ENCODE results near the gene PFDN1.
A peak's percentile ranks its signal among the peaks of the same experiment; 100 is the strongest.

The PFDN1 gene

DNA sequence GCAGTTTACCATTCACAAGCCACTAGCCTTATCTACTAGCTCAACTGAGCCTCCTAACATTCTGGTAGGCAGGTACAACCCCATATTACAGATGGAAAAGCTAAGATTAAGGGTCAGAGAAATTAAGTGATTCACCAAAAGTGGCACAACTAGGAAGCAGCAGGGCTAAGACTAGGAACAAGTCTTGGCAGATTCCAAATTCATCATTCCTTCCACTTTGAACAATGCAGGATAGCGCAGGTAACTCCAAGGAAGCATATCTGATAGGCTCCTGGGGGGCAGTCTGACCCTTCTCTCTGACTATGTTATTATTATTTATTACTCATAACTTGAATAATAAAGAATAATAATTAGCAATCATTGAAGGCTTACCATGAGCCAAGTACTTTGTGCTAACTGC lies 35.0 kb upstream of the PFDN1 start:
- H3K79me2 ChIP-seq (ENCODE audit: control insufficient read depth, insufficient read depth, low read length), result no peaks in the 10 kb centered on the region
- H3K4me2 ChIP-seq (ENCODE audit: low read length), result no peak overlapping the region
- no peak overlapping the region for H3K27ac ChIP-seq (ENCODE audit: low read depth, low read length)
- no peaks in the 10 kb centered on the region for H3K79me1 ChIP-seq (ENCODE audit: low read length)
- H3K56ac ChIP-seq (ENCODE audit: low read length), result no peak overlapping the region
- H2BK120ac ChIP-seq (ENCODE audit: low read depth, low read length), result no peak overlapping the region
- no peak overlapping the region for H3K4ac ChIP-seq (ENCODE audit: low read depth, low read length)
- no peak overlapping the region for H3K4me3 ChIP-seq (ENCODE audit: low read length)
- no peak overlapping the region for H4K8ac ChIP-seq (ENCODE audit: low read depth, low read length)
- H3K23ac ChIP-seq (ENCODE audit: low read length), result no peak overlapping the region
- no peak overlapping the region for H3K9ac ChIP-seq (ENCODE audit: low read length)
- no peak overlapping the region for H3K18ac ChIP-seq (ENCODE audit: low read length)
- H2BK15ac ChIP-seq (replicated peaks; ENCODE audit: low read depth), result no peak overlapping the region
- no peak overlapping the region for H4K5ac ChIP-seq (ENCODE audit: low read length)
- H3K4me1 ChIP-seq (ENCODE audit: control insufficient read depth, low read depth, low read length), result no peaks in the 10 kb centered on the region
- no peak overlapping the region for H2BK5ac ChIP-seq (ENCODE audit: low read length)
- H3K36me3 ChIP-seq (ENCODE audit: control insufficient read depth, insufficient read depth, low read length), result no peaks in the 10 kb centered on the region
- WGBS (ENCODE audit: extremely low coverage, insufficient coverage, low lambda C conversion rate), result no CpG with 5 or more reads among the region's 1 CpG
- no peak overlapping the region for H2AK5ac ChIP-seq (ENCODE audit: low read length)
- H3K27me3 ChIP-seq (ENCODE audit: insufficient read depth, low read length, poor library complexity), result no peaks in the 10 kb centered on the region
- no peak for DNase-seq

DNA sequence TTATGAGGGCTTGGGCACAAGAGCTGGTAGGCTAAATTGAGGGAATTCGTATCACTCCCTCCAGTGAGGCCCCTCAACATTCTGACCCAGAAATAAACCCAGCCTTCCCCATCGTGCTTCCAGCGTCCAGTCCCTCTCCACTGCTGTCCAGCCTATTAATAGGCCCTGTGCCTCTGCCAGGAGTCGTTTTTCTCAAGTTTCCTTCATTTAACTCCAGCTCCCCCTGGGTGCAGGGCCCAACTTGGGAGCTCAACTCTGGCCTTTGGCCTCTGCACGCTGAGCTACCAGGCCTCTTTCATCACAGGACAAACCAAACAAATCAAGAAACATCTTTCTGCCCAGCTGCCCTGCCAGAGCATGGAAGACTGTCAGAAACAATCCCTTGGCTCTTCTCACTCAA lies 33.5 kb upstream of the PFDN1 start:
- Histone ChIP-seq H3K79me1 (ENCODE audit: low read length) (no peaks in the 10 kb centered on the region), H3K23ac (ENCODE audit: low read length) (no peak overlapping the region), H3K56ac (ENCODE audit: low read length) (no peak overlapping the region), H3K27ac (ENCODE audit: low read depth, low read length) (no peak overlapping the region), H4K8ac (ENCODE audit: low read depth, low read length) (no peak overlapping the region), H3K4me3 (ENCODE audit: low read length) (no peak overlapping the region), H3K36me3 (ENCODE audit: control insufficient read depth, insufficient read depth, low read length) (no peaks in the 10 kb centered on the region), H2BK120ac (ENCODE audit: low read depth, low read length) (no peak overlapping the region), H2BK5ac (ENCODE audit: low read length) (no peak overlapping the region), H2BK15ac (replicated peaks; ENCODE audit: low read depth) (no peak overlapping the region), H3K18ac (ENCODE audit: low read length) (no peak overlapping the region), H3K4me2 (ENCODE audit: low read length) (no peak overlapping the region), H3K4me1 (ENCODE audit: control insufficient read depth, low read depth, low read length) (no peaks in the 10 kb centered on the region), H4K5ac (ENCODE audit: low read length) (no peak overlapping the region), H2AK5ac (ENCODE audit: low read length) (no peak overlapping the region), H3K4ac (ENCODE audit: low read depth, low read length) (no peak overlapping the region), H3K9ac (ENCODE audit: low read length) (no peak overlapping the region), H3K27me3 (ENCODE audit: insufficient read depth, low read length, poor library complexity) (no peaks in the 10 kb centered on the region), H3K79me2 (ENCODE audit: control insufficient read depth, insufficient read depth, low read length) (no peaks in the 10 kb centered on the region)
- WGBS (ENCODE audit: extremely low coverage, insufficient coverage, low lambda C conversion rate), result no CpG with 5 or more reads among the region's 5 CpGs
- DNase-seq, result no peak

DNA sequence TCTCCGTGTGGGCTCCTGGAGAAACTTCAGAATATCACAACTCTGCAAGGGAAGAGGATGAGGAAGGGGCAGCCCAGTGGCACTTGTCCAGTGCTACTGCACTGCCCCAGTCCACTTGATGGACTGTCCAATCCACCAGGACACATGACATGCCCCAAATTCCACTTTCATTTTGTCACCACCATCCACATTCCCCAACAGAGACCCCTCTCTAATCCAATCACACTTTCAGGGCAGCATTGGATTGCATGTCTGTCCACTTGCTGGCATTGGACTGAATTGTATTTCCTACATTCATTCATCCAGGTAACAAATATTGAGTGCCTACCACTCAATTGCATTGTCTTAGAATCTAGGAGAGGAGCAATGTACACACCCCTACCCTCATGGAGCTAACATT lies 28.7 kb upstream of the PFDN1 start:
- Histone ChIP-seq H3K9ac (ENCODE audit: low read length) (no peak overlapping the region), H3K4me3 (ENCODE audit: low read length) (no peak overlapping the region)
- no CpG with 5 or more reads among the region's 1 CpG for WGBS (ENCODE audit: extremely low coverage, insufficient coverage, low lambda C conversion rate)

DNA sequence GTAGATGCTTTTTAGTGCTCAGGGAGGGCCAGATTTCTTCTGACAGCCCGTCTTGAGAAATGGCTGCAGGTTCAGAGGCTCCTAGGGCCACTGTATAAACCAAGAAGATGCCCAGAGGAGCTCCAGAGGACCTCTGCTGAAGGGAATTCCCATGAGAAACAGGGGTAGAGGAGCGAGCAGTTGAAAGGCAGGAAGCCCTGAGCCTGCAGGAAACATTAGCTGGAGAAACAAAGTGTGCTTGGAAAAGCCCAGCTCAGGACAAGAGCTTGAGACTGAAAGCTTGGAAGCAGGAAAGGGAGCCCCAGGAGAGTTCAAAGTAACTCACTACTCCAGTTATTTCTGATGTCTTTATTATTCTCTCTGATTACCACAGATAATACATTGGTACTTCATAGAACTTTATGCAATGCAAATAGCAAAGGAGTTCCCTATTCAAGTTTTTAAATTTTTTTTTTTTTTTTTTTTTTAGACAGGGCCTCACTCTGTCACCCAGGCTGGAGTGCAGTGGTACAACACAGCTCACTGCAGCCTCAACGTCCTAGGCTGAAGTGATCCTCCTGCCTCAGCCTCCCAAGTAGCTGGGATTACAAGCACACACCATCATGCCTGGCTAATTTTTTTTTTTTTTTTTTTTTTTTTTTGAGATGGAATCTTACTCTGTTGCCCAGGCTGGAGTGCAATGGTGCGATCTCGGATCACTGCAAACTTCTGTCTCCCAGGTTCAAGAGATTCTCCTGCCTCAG lies 27.0 kb upstream of the PFDN1 start:
- no peak overlapping the region for H2BK120ac ChIP-seq (ENCODE audit: low read depth, low read length)
- peaks cover 2% of the 10 kb centered on the region for H3K4me1 ChIP-seq (ENCODE audit: control insufficient read depth, low read depth, low read length)
- no peak for DNase-seq
- H3K4ac ChIP-seq (ENCODE audit: low read depth, low read length), result no peak overlapping the region
- H3K9ac ChIP-seq (ENCODE audit: low read length), result no peak overlapping the region
- H3K79me2 ChIP-seq (ENCODE audit: control insufficient read depth, insufficient read depth, low read length), result no peaks in the 10 kb centered on the region
- H3K36me3 ChIP-seq (ENCODE audit: control insufficient read depth, insufficient read depth, low read length), result no peaks in the 10 kb centered on the region
- H3K23ac ChIP-seq (ENCODE audit: low read length), result no peak overlapping the region
- H3K27ac ChIP-seq (ENCODE audit: low read depth, low read length), result no peak overlapping the region
- no peaks in the 10 kb centered on the region for H3K27me3 ChIP-seq (ENCODE audit: insufficient read depth, low read length, poor library complexity)
- no peak overlapping the region for H3K18ac ChIP-seq (ENCODE audit: low read length)
- H4K5ac ChIP-seq (ENCODE audit: low read length), result no peak overlapping the region
- H3K79me1 ChIP-seq (ENCODE audit: low read length), result no peaks in the 10 kb centered on the region
- H3K4me2 ChIP-seq (ENCODE audit: low read length), result no peak overlapping the region
- no peak overlapping the region for H2BK5ac ChIP-seq (ENCODE audit: low read length)
- WGBS (ENCODE audit: extremely low coverage, insufficient coverage, low lambda C conversion rate), result no CpG with 5 or more reads among the region's 5 CpGs
- H2BK15ac ChIP-seq (replicated peaks; ENCODE audit: low read depth), result no peak overlapping the region
- H2AK5ac ChIP-seq (ENCODE audit: low read length), result no peak overlapping the region
- H3K4me3 ChIP-seq (ENCODE audit: low read length), result no peak overlapping the region
- H4K8ac ChIP-seq (ENCODE audit: low read depth, low read length), result no peak overlapping the region
- H3K56ac ChIP-seq (ENCODE audit: low read length), result no peak overlapping the region

More for the DNA sequence above, 28.7 kb upstream of the PFDN1 start:
- no peak overlapping the region for H3K4ac ChIP-seq (ENCODE audit: low read depth, low read length)
- no peak overlapping the region for H2BK15ac ChIP-seq (replicated peaks; ENCODE audit: low read depth)
- H3K4me2 ChIP-seq (ENCODE audit: low read length), result no peak overlapping the region
- no peak overlapping the region for H2BK5ac ChIP-seq (ENCODE audit: low read length)
- DNase-seq, result no peak
- no peak overlapping the region for H3K23ac ChIP-seq (ENCODE audit: low read length)
- H4K5ac ChIP-seq (ENCODE audit: low read length), result no peak overlapping the region
- H3K27ac ChIP-seq (ENCODE audit: low read depth, low read length), result no peak overlapping the region
- no peaks in the 10 kb centered on the region for H3K79me2 ChIP-seq (ENCODE audit: control insufficient read depth, insufficient read depth, low read length)
- H2BK120ac ChIP-seq (ENCODE audit: low read depth, low read length), result no peak overlapping the region
- no peak overlapping the region for H3K56ac ChIP-seq (ENCODE audit: low read length)
- no peak overlapping the region for H2AK5ac ChIP-seq (ENCODE audit: low read length)
- no peaks in the 10 kb centered on the region for H3K79me1 ChIP-seq (ENCODE audit: low read length)
- H3K36me3 ChIP-seq (ENCODE audit: control insufficient read depth, insufficient read depth, low read length), result no peaks in the 10 kb centered on the region
- H4K8ac ChIP-seq (ENCODE audit: low read depth, low read length), result no peak overlapping the region
- no peak overlapping the region for H3K18ac ChIP-seq (ENCODE audit: low read length)
- H3K4me1 ChIP-seq (ENCODE audit: control insufficient read depth, low read depth, low read length), result peaks cover 2% of the 10 kb centered on the region
- no peaks in the 10 kb centered on the region for H3K27me3 ChIP-seq (ENCODE audit: insufficient read depth, low read length, poor library complexity)

DNA sequence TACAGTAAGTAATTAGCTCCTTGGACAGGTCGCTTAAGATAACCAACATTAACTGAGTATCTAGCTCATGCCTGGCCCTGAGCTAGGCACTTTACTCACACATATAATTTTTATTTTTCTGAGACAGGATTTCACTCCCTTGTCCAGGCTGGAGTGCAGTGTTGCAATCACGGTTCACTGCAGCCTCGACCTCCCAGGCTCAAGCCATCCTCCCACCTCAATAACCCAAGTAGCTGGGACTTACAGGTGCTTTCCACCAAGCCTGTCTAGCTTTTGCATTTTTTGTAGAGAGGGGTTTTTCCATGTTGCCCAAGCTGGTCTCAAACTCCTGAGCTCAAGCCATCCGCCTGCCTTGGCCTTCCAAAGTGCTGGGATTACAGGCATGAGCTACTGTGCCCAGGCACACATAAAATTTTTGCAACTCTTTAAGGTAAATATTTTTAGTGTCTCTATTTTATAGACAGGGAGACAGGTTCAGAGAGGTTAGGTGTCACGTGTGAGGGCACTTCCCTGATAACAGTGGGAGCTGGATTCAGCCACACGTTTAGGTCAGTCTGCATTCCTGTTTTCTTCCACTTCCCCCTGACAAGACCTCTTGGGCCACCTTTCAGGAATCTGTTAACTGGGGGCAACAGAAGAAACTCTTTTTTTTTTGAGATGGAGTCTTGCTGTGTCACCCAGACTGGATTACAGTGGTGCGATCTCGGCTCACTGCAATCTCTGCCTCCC lies 25.3 kb upstream of the PFDN1 start:
- no peak overlapping the region for H3K4me2 ChIP-seq (ENCODE audit: low read length)
- no peak overlapping the region for H2BK5ac ChIP-seq (ENCODE audit: low read length)
- no peak overlapping the region for H3K56ac ChIP-seq (ENCODE audit: low read length)
- H2AK5ac ChIP-seq (ENCODE audit: low read length), result no peak overlapping the region
- H3K4me3 ChIP-seq (ENCODE audit: low read length), result no peak overlapping the region
- no peak overlapping the region for H3K4ac ChIP-seq (ENCODE audit: low read depth, low read length)
- H4K5ac ChIP-seq (ENCODE audit: low read length), result no peak overlapping the region
- no peak overlapping the region for H2BK15ac ChIP-seq (replicated peaks; ENCODE audit: low read depth)
- H3K27me3 ChIP-seq (ENCODE audit: insufficient read depth, low read length, poor library complexity), result no peaks in the 10 kb centered on the region
- peaks cover 9% of the 10 kb centered on the region for H3K4me1 ChIP-seq (ENCODE audit: control insufficient read depth, low read depth, low read length)
- no peak overlapping the region for H3K9ac ChIP-seq (ENCODE audit: low read length)
- H3K79me2 ChIP-seq (ENCODE audit: control insufficient read depth, insufficient read depth, low read length), result no peaks in the 10 kb centered on the region
- H3K79me1 ChIP-seq (ENCODE audit: low read length), result no peaks in the 10 kb centered on the region
- peak; percentile 52 for DNase-seq
- no peak overlapping the region for H2BK120ac ChIP-seq (ENCODE audit: low read depth, low read length)
- no peaks in the 10 kb centered on the region for H3K36me3 ChIP-seq (ENCODE audit: control insufficient read depth, insufficient read depth, low read length)
- no CpG with 5 or more reads among the region's 8 CpGs for WGBS (ENCODE audit: extremely low coverage, insufficient coverage, low lambda C conversion rate)
- H3K27ac ChIP-seq (ENCODE audit: low read depth, low read length), result no peak overlapping the region
- no peak overlapping the region for H3K23ac ChIP-seq (ENCODE audit: low read length)
- H3K18ac ChIP-seq (ENCODE audit: low read length), result no peak overlapping the region
- no peak overlapping the region for H4K8ac ChIP-seq (ENCODE audit: low read depth, low read length)

Data from mesendoderm (in vitro differentiated cells).